BJ (cell line): ENCODE results near the gene TNIK. TPM values are rescaled to one million over a fixed set of nuclear protein-coding genes. Genes with fewer than 3 reads are reported as not detected.

Source experiments
- CTCF ChIA-PET: fragments of 350-600 bp; formaldehyde crosslinking; extraction: SDS; loops from one replicate; lab custom pipeline; 2021; ENCODE audit warnings: antibody characterized with exemption, inconsistent platforms; lab: Yijun Ruan, JAX
- POLR2A ChIA-PET: fragments of 300-600 bp; sonication (Branson Sonifier 250); formaldehyde crosslinking; extraction: SDS; loops from one replicate; lab custom pipeline; 2021; ENCODE audit warnings: antibody characterized with exemption; lab: Charles Lee
- DNase-seq: peaks from one replicate; pipeline ENCODE4 v3.0.0-alpha.2; 2011; ENCODE audit warnings: low read depth
- H3K27me3 ChIP-seq: 2 replicates; pipeline ENCODE4 v1.6.0; 2011; ENCODE audit warnings: low read length; ENCODE audit not compliant: control insufficient read depth, insufficient read depth
- H3K36me3 ChIP-seq: 2 replicates; pipeline ENCODE4 v1.5.1; 2011; ENCODE audit warnings: low read length; ENCODE audit not compliant: control insufficient read depth, insufficient read depth
- H3K4me3 ChIP-seq: 2 replicates; pipeline ENCODE4 v1.5.1; 2011; ENCODE audit warnings: low read depth, mild to moderate bottlenecking, control low read depth, low read length
- CTCF ChIP-seq: IDR thresholded peaks from 2 replicates; pipeline ENCODE4 v1.5.1; 2011; ENCODE audit warnings: low read depth, mild to moderate bottlenecking, control low read depth, inconsistent platforms, low read length, moderate library complexity; ENCODE audit not compliant: insufficient read depth
- polyA plus RNA-seq: library from polyadenylated mRNA; depleted of rRNA; stranded (reverse); fragments of >200 nt; gene quantifications from 2 replicates; pipeline ENCODE4 v1.2.3, GENCODE V29; 2011

Gene TNIK
- polyA plus RNA-seq, 1 experiment = 2.1 TPM

- CTCF ChIA-PET = interaction anchor here (1.6 to 1.7 kb wide), 2 partner anchors 10 to 255 kb away, joined by 4 to 6 read pairs; no protein-coding TSS in a partner anchor
- Histone ChIP-seq H3K27me3 (no peaks in the 10 kb centered on the region), H3K4me3 (no peak overlapping the region), H3K36me3 (no peaks in the 10 kb centered on the region)
- no peak for DNase-seq
- POLR2A ChIA-PET = no interaction called here
- no peak for TF ChIP-seq CTCF
These were observed 16.8 kb downstream of the TNIK start for GRCh38 chr3:171443211-171443957.

- ChIA-PET CTCF (interaction anchor here (1.6 to 1.7 kb wide), 2 partner anchors 12 to 254 kb away, joined by 4 to 6 read pairs; no protein-coding TSS in a partner anchor), POLR2A (no interaction called here)
- no peaks in the 10 kb centered on the region for H3K36me3 ChIP-seq
- no peaks in the 10 kb centered on the region for H3K27me3 ChIP-seq
- no peak for TF ChIP-seq CTCF
- no peak overlapping the region for H3K4me3 ChIP-seq
- no peak for DNase-seq
These were observed 18.0 kb downstream of the TNIK start for GRCh38 chr3:171442184-171442583.

- ChIA-PET CTCF (interaction anchor here (1.3 kb wide), 1 partner anchor 10 kb away, joined by 5 read pairs; no protein-coding TSS in a partner anchor), POLR2A (no interaction called here)
- no peak overlapping the region for H3K4me3 ChIP-seq
- no peaks in the 10 kb centered on the region for H3K27me3 ChIP-seq
- H3K36me3 ChIP-seq = no peaks in the 10 kb centered on the region
- TF ChIP-seq CTCF = no peak
- no peak for DNase-seq
These were observed 18.8 kb downstream of the TNIK start for GRCh38 chr3:171441381-171441780.

DNA sequence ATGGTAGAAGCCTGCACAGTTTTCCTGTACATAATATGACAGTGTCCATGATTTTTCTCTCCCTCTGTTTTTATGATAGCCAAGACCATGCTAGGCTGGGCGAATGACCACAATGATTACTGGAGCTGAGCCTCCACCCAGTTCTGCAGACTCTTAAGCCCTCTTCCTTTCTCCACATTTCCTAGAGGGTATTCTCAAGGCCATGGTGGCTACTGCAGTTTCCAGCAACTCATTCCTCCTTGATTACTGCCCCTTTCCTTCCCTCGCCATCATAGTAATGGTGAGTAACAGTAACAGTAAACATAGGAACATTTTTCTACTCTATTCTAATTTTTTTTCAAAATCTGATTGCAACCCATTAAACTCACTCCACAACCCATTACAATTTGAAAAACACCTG is 20.2 kb downstream of the TNIK start:
- ChIA-PET CTCF (interaction anchor here (1.3 kb wide), 1 partner anchor 12 kb away, joined by 5 read pairs; no protein-coding TSS in a partner anchor), POLR2A (no interaction called here)
- no peak for DNase-seq

More for the DNA sequence above, 20.2 kb downstream of the TNIK start:
- H3K4me3 ChIP-seq = no peak overlapping the region
- TF ChIP-seq CTCF = no peak
- no peaks in the 10 kb centered on the region for H3K36me3 ChIP-seq
- no peaks in the 10 kb centered on the region for H3K27me3 ChIP-seq
